WTC11 (cell line): ENCODE measurements around the gene DIRAS3. TPM values are rescaled to one million over a fixed set of nuclear protein-coding genes. Genes with fewer than 3 reads are reported as not detected.

Experiments
- ATAC-seq: fragments of 200-7000 bp; cut with Tn5 transposase; 2 replicates; pipeline ENCODE4 v1.10.0; 2021; ENCODE audit warnings: mild to moderate bottlenecking, moderate library complexity
- CTCF ChIA-PET: fragments of 300-600 bp; sonication (Branson Sonifier 250); formaldehyde crosslinking; loops from one replicate; lab custom pipeline; 2021; ENCODE audit warnings: antibody characterized with exemption; lab: Charles Lee
- POLR2A ChIA-PET: fragments of 350-600 bp; sonication (Branson Sonifier 250); formaldehyde crosslinking; loops from one replicate; lab custom pipeline; 2021; ENCODE audit warnings: antibody characterized with exemption; lab: Charles Lee
- DNase-seq: peaks from one replicate; pipeline ENCODE4 v3.0.0; 2021; ENCODE audit warnings: low spot score
- H3K27ac Mint-ChIP-seq: 2 replicates; pipeline ENCODE4 v1.8.0; 2021; ENCODE audit warnings: mixed read lengths
- H3K27me3 Mint-ChIP-seq: 2 replicates; pipeline ENCODE4 v1.8.0; 2021; ENCODE audit warnings: low read depth, mild to moderate bottlenecking, moderate library complexity, mixed read lengths
- H3K36me3 Mint-ChIP-seq: 2 replicates; pipeline ENCODE4 v1.8.0; 2021; ENCODE audit warnings: mixed read lengths
- H3K4me1 Mint-ChIP-seq: 2 replicates; pipeline ENCODE4 v1.8.0; 2022; ENCODE audit warnings: mixed read lengths
- H3K4me3 Mint-ChIP-seq: 2 replicates; pipeline ENCODE4 v1.8.0; 2021; ENCODE audit warnings: mild to moderate bottlenecking, moderate library complexity, mixed read lengths
- H3K9me3 Mint-ChIP-seq: 2 replicates; pipeline ENCODE4 v1.8.0; 2021; ENCODE audit warnings: mixed read lengths
- ATF1 ChIP-seq: sonication (generic); formaldehyde crosslinking; IDR thresholded peaks from 2 replicates; pipeline ENCODE4 v1.8.1; 2023; ENCODE audit warnings: mild to moderate bottlenecking, moderate library complexity, missing genetic modification reagents
- CBFB ChIP-seq: sonication (generic); formaldehyde crosslinking; IDR thresholded peaks from 2 replicates; pipeline ENCODE4 v1.8.1; 2022; ENCODE audit warnings: mild to moderate bottlenecking, low read depth, missing genetic modification reagents
- E2F5 ChIP-seq: sonication (generic); formaldehyde crosslinking; IDR thresholded peaks from 2 replicates; pipeline ENCODE4 v1.8.1; 2022; ENCODE audit warnings: mild to moderate bottlenecking, moderate library complexity, missing genetic modification reagents
- EMX1 ChIP-seq: fragments of 250-450 bp; sonication (Bioruptor Pico); IDR thresholded peaks from 2 replicates; pipeline ENCODE4 v1.8.0; 2021; ENCODE audit warnings: mild to moderate bottlenecking
- ERG ChIP-seq: fragments of 250-450 bp; sonication (Bioruptor Pico); IDR thresholded peaks from 2 replicates; pipeline ENCODE4 v1.8.0; 2021; ENCODE audit warnings: mild to moderate bottlenecking
- ESRRA ChIP-seq: sonication (generic); formaldehyde crosslinking; IDR thresholded peaks from 2 replicates; pipeline ENCODE4 v1.8.1; 2022; ENCODE audit warnings: mild to moderate bottlenecking, missing genetic modification reagents, borderline replicate concordance
- FOXK1 ChIP-seq: sonication (generic); formaldehyde crosslinking; IDR thresholded peaks from 2 replicates; pipeline ENCODE4 v1.8.0; 2022; ENCODE audit warnings: mild to moderate bottlenecking, moderate library complexity, missing genetic modification reagents
- GABPB1 ChIP-seq: sonication (generic); formaldehyde crosslinking; IDR thresholded peaks from 2 replicates; pipeline ENCODE4 v1.8.1; 2023; ENCODE audit warnings: mild to moderate bottlenecking, missing genetic modification reagents
- IRF1 ChIP-seq: sonication (generic); formaldehyde crosslinking; IDR thresholded peaks from 2 replicates; pipeline ENCODE4 v1.8.0; 2023; ENCODE audit warnings: missing genetic modification reagents
- JUN ChIP-seq: sonication (generic); formaldehyde crosslinking; IDR thresholded peaks from 2 replicates; pipeline ENCODE4 v1.8.0; 2023; ENCODE audit warnings: mild to moderate bottlenecking, missing genetic modification reagents
- KAT7 ChIP-seq: sonication (generic); formaldehyde crosslinking; IDR thresholded peaks from 2 replicates; pipeline ENCODE4 v1.8.1; 2023; ENCODE audit warnings: missing genetic modification reagents, mild to moderate bottlenecking, borderline replicate concordance
- PRDM15 ChIP-seq: sonication (generic); formaldehyde crosslinking; IDR thresholded peaks from 2 replicates; pipeline ENCODE4 v1.8.0; 2022; ENCODE audit warnings: missing genetic modification reagents
- PREB ChIP-seq: sonication (generic); formaldehyde crosslinking; IDR thresholded peaks from 2 replicates; pipeline ENCODE4 v1.8.1; 2022; ENCODE audit warnings: mild to moderate bottlenecking, missing genetic modification reagents, moderate library complexity, borderline replicate concordance
- TCF7 ChIP-seq: sonication (generic); formaldehyde crosslinking; IDR thresholded peaks from 2 replicates; pipeline ENCODE4 v1.8.0; 2022; ENCODE audit warnings: mild to moderate bottlenecking, low read depth, missing genetic modification reagents, moderate library complexity
- ZBTB21 ChIP-seq: sonication (generic); formaldehyde crosslinking; IDR thresholded peaks from 2 replicates; pipeline ENCODE4 v1.8.1; 2023; ENCODE audit warnings: mild to moderate bottlenecking, missing genetic modification reagents, borderline replicate concordance
- ZNF232 ChIP-seq: sonication (generic); formaldehyde crosslinking; IDR thresholded peaks from 2 replicates; pipeline ENCODE4 v1.8.0; 2022; ENCODE audit warnings: mild to moderate bottlenecking, missing genetic modification reagents
- ZNF396 ChIP-seq: fragments of 250-450 bp; sonication (Bioruptor Pico); IDR thresholded peaks from 2 replicates; pipeline ENCODE4 v1.8.0; 2021; ENCODE audit warnings: mild to moderate bottlenecking, moderate library complexity, borderline replicate concordance
- ZNF671 ChIP-seq: fragments of 250-450 bp; sonication (Bioruptor Pico); IDR thresholded peaks from 2 replicates; pipeline ENCODE4 v1.8.0; 2021; ENCODE audit warnings: mild to moderate bottlenecking
- total RNA-seq: library from RNA; stranded (reverse); gene quantifications from 3 replicates; pipeline ENCODE4 v1.2.3, GENCODE V29; 2021
- TF ChIP-seq, protein P1 (sequence below): sonication (generic); formaldehyde crosslinking; IDR thresholded peaks from 2 replicates; pipeline ENCODE4 v1.8.1; 2023; ENCODE audit warnings: mild to moderate bottlenecking, moderate library complexity, missing genetic modification reagents
- TF ChIP-seq, protein P2 (sequence below): sonication (generic); formaldehyde crosslinking; IDR thresholded peaks from 2 replicates; pipeline ENCODE4 v1.8.1; 2023; ENCODE audit warnings: mild to moderate bottlenecking, missing genetic modification reagents, moderate library complexity

DIRAS3 gene
- total RNA-seq, 1 experiment from 2014 or later, result 0.22 TPM

DNA sequence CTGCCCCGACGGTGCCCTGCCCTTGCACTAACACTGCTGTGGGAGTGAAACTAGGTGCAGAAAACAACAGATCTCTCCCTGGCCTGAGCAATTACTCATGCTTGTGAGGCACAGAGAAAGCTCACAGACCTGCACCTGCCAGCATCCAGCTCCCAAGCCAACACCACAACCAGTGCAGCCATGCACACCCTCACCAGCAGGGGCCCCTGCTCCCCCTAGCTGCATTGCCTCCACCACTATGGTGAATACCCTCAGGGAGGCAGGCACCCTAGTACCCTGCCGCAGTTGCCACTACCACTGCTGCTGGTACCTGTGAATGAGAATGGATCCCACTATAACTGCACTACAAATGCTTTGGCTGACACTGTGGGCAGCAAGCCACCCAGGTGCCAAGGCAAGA lies 7.1 kb upstream of the DIRAS3 start (continued):
- no peak for TF ChIP-seq ERG (CRISPR knock-in tag)
- no peak for TF ChIP-seq ZNF232 (CRISPR knock-in tag)
- TF ChIP-seq, protein P1, sequence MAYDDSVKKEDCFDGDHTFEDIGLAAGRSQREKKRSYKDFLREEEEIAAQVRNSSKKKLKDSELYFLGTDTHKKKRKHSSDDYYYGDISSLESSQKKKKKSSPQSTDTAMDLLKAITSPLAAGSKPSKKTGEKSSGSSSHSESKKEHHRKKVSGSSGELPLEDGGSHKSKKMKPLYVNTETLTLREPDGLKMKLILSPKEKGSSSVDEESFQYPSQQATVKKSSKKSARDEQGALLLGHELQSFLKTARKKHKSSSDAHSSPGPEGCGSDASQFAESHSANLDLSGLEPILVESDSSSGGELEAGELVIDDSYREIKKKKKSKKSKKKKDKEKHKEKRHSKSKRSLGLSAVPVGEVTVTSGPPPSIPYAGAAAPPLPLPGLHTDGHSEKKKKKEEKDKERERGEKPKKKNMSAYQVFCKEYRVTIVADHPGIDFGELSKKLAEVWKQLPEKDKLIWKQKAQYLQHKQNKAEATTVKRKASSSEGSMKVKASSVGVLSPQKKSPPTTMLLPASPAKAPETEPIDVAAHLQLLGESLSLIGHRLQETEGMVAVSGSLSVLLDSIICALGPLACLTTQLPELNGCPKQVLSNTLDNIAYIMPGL (CRISPR knock-in tag), result no peak
- no peak for TF ChIP-seq TCF7 (CRISPR knock-in tag)
- no peak for TF ChIP-seq ZNF396 (CRISPR knock-in tag)

DNA sequence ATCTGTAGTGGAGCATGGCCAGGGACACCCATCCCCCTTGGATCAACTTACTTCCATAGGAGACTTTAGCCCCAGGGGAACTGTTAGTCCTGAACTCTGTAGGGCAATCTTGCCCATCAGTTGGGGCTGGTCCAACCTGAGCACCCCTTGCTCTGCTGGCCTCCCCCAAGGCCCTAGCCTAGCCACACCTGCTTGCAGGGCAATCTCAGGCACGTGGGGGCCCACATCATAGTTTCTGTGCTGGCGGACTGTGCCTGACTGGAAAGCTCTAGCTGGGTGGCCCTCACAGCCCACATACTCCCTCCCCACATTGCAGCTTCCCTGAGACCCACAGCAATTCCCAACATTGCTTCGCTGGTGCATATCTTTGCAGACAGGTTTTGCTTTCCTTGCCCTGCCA lies 6.6 kb upstream of the DIRAS3 start:
- Mint-ChIP-seq H3K36me3 (no peaks in the 10 kb centered on the region; the same call in 1 of the 2 replicates), H3K4me3 (no peak overlapping the region), H3K4me1 (peaks cover 8% of the 10 kb centered on the region), H3K27me3 (peaks cover 6% of the 10 kb centered on the region; the same call in 1 of the 2 replicates), H3K27ac (no peak overlapping the region), H3K9me3 (peaks cover 23% of the 10 kb centered on the region)
- DNase-seq, result no peak
- ChIA-PET POLR2A (no interaction called here), CTCF (interaction anchor here (0.5 to 2.3 kb wide), 16 partner anchors 9 to 297 kb away, joined by 3 to 14 read pairs (median 6); no protein-coding TSS in a partner anchor)
- ATAC-seq, result no peak
- TF ChIP-seq FOXK1 (no peak), PREB (CRISPR knock-in tag) (no peak), ZNF671 (no peak), E2F5 (CRISPR knock-in tag) (no peak), EMX1 (CRISPR knock-in tag) (no peak), JUN (no peak), PRDM15 (CRISPR knock-in tag) (no peak), ESRRA (CRISPR knock-in tag) (no peak), ATF1 (CRISPR knock-in tag) (no peak), GABPB1 (CRISPR knock-in tag) (no peak), ZBTB21 (CRISPR knock-in tag) (no peak), KAT7 (CRISPR knock-in tag) (no peak), CBFB (no peak), IRF1 (CRISPR knock-in tag) (no peak)
- TF ChIP-seq, protein P2, sequence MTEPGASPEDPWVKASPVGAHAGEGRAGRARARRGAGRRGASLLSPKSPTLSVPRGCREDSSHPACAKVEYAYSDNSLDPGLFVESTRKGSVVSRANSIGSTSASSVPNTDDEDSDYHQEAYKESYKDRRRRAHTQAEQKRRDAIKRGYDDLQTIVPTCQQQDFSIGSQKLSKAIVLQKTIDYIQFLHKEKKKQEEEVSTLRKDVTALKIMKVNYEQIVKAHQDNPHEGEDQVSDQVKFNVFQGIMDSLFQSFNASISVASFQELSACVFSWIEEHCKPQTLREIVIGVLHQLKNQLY (CRISPR knock-in tag), result no peak
- TF ChIP-seq, protein P1 (CRISPR knock-in tag), result no peak
